GM13977 (cell line): ENCODE data around the gene IFT52.

ENCODE experiments used
- DNase-seq: peaks from one replicate; pipeline ENCODE4 v3.0.0; 2012; ENCODE audit warnings: low spot score
- in situ Hi-C: fragments of 300-500 bp; cut with MboI; formaldehyde crosslinking; loops from one replicate; pipeline ENCODE4 v1.12.0; 2022; ENCODE audit warnings: low sequenced_read_pairs, low pct_unique_long_range_greater_than_20kb, mixed read lengths, inconsistent platforms; ENCODE audit not compliant: unreplicated experiment
- TF ChIP-seq, protein P1 (sequence below): IDR thresholded peaks from 2 replicates; pipeline ENCODE4 v1.5.1; 2012; ENCODE audit warnings: mild to moderate bottlenecking, control low read depth; ENCODE audit not compliant: insufficient read depth; ENCODE audit errors: extremely low read depth, missing control alignments

The IFT52 gene

GRCh38 chr20:43694763-43695162 lies 104.0 kb downstream of the IFT52 start:
- in situ Hi-C loops, result loop anchor here (10.0 kb wide), 1 partner anchor 160 kb away; no protein-coding TSS in a partner anchor
- no peak for DNase-seq
- TF ChIP-seq, protein P1, sequence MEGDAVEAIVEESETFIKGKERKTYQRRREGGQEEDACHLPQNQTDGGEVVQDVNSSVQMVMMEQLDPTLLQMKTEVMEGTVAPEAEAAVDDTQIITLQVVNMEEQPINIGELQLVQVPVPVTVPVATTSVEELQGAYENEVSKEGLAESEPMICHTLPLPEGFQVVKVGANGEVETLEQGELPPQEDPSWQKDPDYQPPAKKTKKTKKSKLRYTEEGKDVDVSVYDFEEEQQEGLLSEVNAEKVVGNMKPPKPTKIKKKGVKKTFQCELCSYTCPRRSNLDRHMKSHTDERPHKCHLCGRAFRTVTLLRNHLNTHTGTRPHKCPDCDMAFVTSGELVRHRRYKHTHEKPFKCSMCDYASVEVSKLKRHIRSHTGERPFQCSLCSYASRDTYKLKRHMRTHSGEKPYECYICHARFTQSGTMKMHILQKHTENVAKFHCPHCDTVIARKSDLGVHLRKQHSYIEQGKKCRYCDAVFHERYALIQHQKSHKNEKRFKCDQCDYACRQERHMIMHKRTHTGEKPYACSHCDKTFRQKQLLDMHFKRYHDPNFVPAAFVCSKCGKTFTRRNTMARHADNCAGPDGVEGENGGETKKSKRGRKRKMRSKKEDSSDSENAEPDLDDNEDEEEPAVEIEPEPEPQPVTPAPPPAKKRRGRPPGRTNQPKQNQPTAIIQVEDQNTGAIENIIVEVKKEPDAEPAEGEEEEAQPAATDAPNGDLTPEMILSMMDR, result no peak

GRCh38 chr20:43695571-43695970 lies 104.8 kb downstream of the IFT52 start:
- DNase-seq, result no peak
- TF ChIP-seq, protein P1, result no peak
- in situ Hi-C loops, result loop anchor here (10.0 kb wide), 1 partner anchor 161 kb away; no protein-coding TSS in a partner anchor
